ENCODE measurements around the gene ZMIZ1.

The ZMIZ1 gene

GRCh38 chr10:79287973-79288723, 219.4 kb downstream of the ZMIZ1 start:
- Histone ChIP-seq H3K4me1 (peaks cover 34% of the 10 kb centered on the region), H3K9me3 (no peaks in the 10 kb centered on the region), H3K36me3 (peaks cover 94% of the 10 kb centered on the region), H3K27me3 (no peaks in the 10 kb centered on the region), H3K4me3 (ENCODE audit: low read depth, low read length) (no peak overlapping the region)
- DNase-seq, result no peak
- TF ChIP-seq CTCF (IDR thresholded peaks at IDR 0.05; ENCODE audit: low read depth, low read length), result no peak

GRCh38 chr10:79289801-79290200, 221.0 kb downstream of the ZMIZ1 start:
- TF ChIP-seq CTCF (IDR thresholded peaks at IDR 0.05; ENCODE audit: low read depth, low read length), result no peak
- no peaks in the 10 kb centered on the region for H3K27me3 ChIP-seq
- H3K4me3 ChIP-seq (ENCODE audit: low read depth, low read length), result no peak overlapping the region
- DNase-seq, result no peak
- peaks cover 22% of the 10 kb centered on the region for H3K4me1 ChIP-seq
- H3K9me3 ChIP-seq, result no peaks in the 10 kb centered on the region
- peaks cover 93% of the 10 kb centered on the region for H3K36me3 ChIP-seq

GRCh38 chr10:79292026-79292766, 223.4 kb downstream of the ZMIZ1 start:
- DNase-seq, result no peak
- TF ChIP-seq CTCF (IDR thresholded peaks at IDR 0.05; ENCODE audit: low read depth, low read length), result no peak
- Histone ChIP-seq H3K4me3 (ENCODE audit: low read depth, low read length) (no peak overlapping the region), H3K4me1 (no peaks in the 10 kb centered on the region), H3K9me3 (no peaks in the 10 kb centered on the region), H3K27me3 (no peaks in the 10 kb centered on the region), H3K36me3 (peaks cover 96% of the 10 kb centered on the region)

DNA sequence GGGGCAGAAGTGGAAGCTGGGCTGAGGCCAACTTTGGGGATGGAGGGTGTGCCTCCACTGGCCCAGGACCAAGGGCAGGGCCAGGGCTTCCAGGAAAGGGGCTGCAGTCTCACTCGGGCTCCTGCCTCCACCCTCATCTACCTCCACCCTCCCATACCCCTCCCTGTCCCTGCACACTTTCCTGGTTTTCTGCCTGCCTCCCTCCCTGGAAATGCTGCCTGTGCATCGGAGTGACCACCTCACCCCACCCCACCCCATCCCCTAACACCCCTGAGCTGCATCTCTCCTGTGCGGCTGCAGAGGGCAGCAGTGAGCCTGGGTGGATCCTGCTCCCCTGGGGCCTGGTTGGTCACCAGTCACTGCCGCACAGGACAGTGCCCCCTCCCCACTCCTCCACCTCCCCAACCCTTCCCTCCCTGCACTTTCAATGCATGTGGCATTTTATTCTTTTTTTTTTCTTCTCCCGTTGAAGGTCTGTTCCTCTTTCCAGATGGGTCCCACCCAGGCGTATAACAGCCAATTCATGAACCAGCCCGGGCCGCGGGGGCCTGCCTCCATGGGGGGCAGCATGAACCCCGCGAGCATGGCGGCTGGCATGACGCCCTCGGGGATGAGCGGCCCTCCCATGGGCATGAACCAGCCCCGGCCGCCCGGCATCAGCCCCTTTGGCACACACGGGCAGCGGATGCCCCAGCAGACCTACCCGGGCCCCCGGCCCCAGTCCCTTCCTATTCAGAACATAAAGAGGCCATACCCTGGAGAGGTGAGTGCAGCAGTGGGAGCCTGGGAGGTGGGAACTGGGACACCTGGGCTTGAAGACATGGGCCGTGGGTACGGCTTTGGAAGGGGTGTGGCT, 224.4 kb downstream of the ZMIZ1 start:
- H3K9me3 ChIP-seq, result no peaks in the 10 kb centered on the region
- H3K4me1 ChIP-seq, result no peaks in the 10 kb centered on the region
- peak; percentile 56 for TF ChIP-seq CTCF (IDR thresholded peaks at IDR 0.05; ENCODE audit: low read depth, low read length)
- H3K36me3 ChIP-seq, result peaks cover 96% of the 10 kb centered on the region
- no peak overlapping the region for H3K4me3 ChIP-seq (ENCODE audit: low read depth, low read length)
- DNase-seq, result no peak
- H3K27me3 ChIP-seq, result no peaks in the 10 kb centered on the region

DNA sequence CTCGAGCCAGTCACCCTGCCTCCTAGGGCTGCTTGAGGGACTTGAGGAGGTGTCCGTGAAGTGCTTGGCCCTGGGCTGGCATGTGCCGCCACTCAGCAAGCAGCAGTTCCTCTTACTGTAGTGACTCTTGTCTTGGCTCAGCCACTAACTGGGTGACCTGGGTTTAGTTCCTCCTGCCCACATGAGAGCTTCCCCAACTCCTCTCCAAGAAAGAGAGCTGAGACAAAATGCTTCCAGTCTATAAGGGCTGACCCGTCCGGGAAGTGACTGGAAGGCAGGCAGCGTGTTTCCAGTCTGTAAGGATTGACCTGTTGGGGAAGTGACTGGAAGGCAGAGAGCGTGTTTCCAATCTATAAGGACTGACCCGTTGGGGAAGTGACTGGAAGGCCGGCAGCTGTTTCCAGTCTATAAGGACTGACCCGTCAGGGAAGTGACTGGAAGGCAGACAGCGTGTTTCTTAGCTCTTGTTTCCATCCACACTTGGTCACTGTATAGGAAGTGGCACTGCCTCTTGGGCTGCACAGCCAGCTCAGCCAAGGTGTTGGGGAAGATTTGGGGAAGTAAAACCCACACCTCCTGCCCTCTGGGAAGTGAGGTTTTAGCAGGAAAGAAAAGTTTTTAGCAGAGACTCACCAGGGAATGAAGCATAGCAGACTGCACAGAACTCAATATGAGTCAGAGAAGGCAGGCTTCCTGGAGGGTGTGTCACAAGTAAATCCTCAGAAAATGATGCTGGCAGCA, 225.2 kb downstream of the ZMIZ1 start:
- no peaks in the 10 kb centered on the region; the same call in 1 of the 2 replicates for H3K4me1 ChIP-seq
- no peak overlapping the region for H3K4me3 ChIP-seq (ENCODE audit: low read depth, low read length)
- no peaks in the 10 kb centered on the region for H3K9me3 ChIP-seq
- TF ChIP-seq CTCF (IDR thresholded peaks at IDR 0.05; ENCODE audit: low read depth, low read length), result no peak
- peaks cover 96% of the 10 kb centered on the region for H3K36me3 ChIP-seq
- no peaks in the 10 kb centered on the region for H3K27me3 ChIP-seq
- DNase-seq, result no peak
